H1 (cell line): ENCODE measurements around the gene CHST9. TPM values are rescaled to one million over a fixed set of nuclear protein-coding genes. Genes with fewer than 3 reads are reported as not detected.

Experiments used
- SRF ChIP-seq: IDR thresholded peaks from 2 replicates; pipeline ENCODE4 v1.6.1; 2011; ENCODE audit warnings: mild to moderate bottlenecking, low read depth, low read length, moderate library complexity
- polyA plus RNA-seq, 7 experiments: library from polyadenylated mRNA; depleted of rRNA in 3 of 7; stranded (reverse) in 5 of 7; unstranded in 2 of 7; fragments of >200 nt in 5 of 7; fragments of 200-250 nt in 2 of 7; gene quantifications; 1 replicate in 5 of 7; 2 replicates in 1 of 7; 4 replicates in 1 of 7; pipeline versions ENCODE4 v1.2.1 to v1.2.3, GENCODE V29; 2011 to 2013; ENCODE audit warnings: missing spikeins in 2 of 7, mixed read lengths in 2 of 7
- total RNA-seq: library from RNA; stranded (reverse); fragmentation: NEBNext Ultra II Directional; extraction: Animal tissue kit (Norgen Biotek cat#: 25700); gene quantifications from 2 replicates; pipeline ENCODE4 v1.2.1, GENCODE V29; 2021

CHST9 gene
- total and polyA plus RNA-seq, 2 of the 8 experiments (the other 6 are each of a cell fraction or from before 2014, with no cell fraction given) = 3.2 to 24.3 TPM

DNA sequence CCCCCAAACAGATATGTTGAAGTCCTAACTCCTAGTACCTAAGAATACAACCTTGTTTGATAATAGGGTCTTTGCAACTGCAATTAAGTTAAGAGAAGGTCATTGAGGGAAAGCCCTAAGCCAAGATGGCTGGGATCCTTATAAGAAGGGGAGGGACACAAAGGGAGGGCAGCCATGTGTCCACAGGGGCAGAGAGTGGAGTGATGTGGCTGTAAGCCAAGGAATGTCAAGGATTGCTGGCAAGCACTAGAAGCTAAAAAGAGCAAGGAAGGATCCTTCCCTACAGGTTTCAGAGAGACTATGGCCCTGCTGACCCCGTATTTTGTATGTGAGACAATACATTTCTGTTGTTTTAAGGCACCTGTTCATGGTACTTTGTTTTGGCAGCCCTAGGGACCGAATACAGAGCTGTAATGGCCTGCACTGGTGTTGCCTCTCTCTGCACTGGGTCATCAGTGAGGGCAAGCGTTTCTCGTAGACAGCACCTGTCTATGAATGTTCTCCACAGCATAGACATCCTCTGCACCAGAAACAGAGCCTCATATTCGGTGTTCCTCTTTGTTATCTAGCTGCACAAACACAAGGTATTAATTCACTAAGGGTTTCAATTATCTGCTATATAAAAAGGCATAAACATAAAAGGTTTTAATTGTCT is 244.2 kb downstream of the CHST9 start (continued):
- no peak for TF ChIP-seq SRF
